IMR-90 (cell line): ENCODE data around the gene PAM.
A peak's percentile ranks its signal among the peaks of the same experiment; 100 is the strongest.

Source experiments
- POLR2A ChIP-seq: IDR thresholded peaks from 2 replicates; pipeline ENCODE4 v1.6.1; 2012; ENCODE audit warnings: mild to moderate bottlenecking, low read depth, low read length
- RAD21 ChIP-seq: IDR thresholded peaks from 2 replicates; pipeline ENCODE4 v1.6.1; 2012; ENCODE audit warnings: low read length, improper control_type of control experiment
- TF ChIP-seq, protein P1 (sequence below): conservative IDR thresholded peaks from 2 replicates; pipeline ENCODE4 v1.5.1; 2012; ENCODE audit warnings: mild to moderate bottlenecking, low read depth, low read length, improper control_type of control experiment

DNA sequence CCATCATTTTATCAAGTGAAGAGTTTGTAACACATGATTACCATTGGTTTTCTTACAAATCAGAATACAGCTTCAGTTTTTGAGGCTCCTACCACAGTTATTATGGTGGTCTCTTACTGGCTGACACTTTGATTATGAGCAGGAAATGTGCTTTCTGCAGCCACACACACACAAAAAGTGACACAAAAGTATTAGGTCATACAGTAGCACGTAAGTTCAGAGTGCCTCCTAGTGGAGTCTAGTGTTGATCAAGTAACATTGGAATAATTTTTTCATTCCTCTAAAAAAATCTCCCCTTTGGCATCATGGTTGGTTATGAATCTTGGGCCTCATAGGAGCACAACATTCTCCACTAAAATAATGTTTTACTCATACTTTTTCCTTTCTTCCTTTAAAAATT is 37.6 kb downstream of the PAM start:
- TF ChIP-seq RAD21 = peak; percentile 37; the same call in 1 of the 2 replicates
- no peak for TF ChIP-seq POLR2A
- TF ChIP-seq, protein P1, sequence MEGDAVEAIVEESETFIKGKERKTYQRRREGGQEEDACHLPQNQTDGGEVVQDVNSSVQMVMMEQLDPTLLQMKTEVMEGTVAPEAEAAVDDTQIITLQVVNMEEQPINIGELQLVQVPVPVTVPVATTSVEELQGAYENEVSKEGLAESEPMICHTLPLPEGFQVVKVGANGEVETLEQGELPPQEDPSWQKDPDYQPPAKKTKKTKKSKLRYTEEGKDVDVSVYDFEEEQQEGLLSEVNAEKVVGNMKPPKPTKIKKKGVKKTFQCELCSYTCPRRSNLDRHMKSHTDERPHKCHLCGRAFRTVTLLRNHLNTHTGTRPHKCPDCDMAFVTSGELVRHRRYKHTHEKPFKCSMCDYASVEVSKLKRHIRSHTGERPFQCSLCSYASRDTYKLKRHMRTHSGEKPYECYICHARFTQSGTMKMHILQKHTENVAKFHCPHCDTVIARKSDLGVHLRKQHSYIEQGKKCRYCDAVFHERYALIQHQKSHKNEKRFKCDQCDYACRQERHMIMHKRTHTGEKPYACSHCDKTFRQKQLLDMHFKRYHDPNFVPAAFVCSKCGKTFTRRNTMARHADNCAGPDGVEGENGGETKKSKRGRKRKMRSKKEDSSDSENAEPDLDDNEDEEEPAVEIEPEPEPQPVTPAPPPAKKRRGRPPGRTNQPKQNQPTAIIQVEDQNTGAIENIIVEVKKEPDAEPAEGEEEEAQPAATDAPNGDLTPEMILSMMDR = peak; percentile 35
